ENCODE measurements around the gene PLCZ1.

PLCZ1 gene

GRCh38 chr12:18731156-18731555 lies 6.7 kb downstream of the PLCZ1 start:
- no peak for TF ChIP-seq CTCF (IDR thresholded peaks at IDR 0.05; ENCODE audit: low read depth, low read length)
- Histone ChIP-seq H3K27me3 (0 out of 2 replicates have a peak, but pooled peaks cover 11% of the 10 kb centered on the region), H3K9me3 (no peaks in the 10 kb centered on the region), H3K36me3 (no peaks in the 10 kb centered on the region), H3K4me1 (no peaks in the 10 kb centered on the region), H3K4me3 (ENCODE audit: low read depth, low read length) (no peak overlapping the region)
- no peak for DNase-seq

GRCh38 chr12:18723752-18724151 lies 14.1 kb downstream of the PLCZ1 start:
- Histone ChIP-seq H3K9me3 (no peaks in the 10 kb centered on the region), H3K4me3 (ENCODE audit: low read depth, low read length) (no peak overlapping the region), H3K4me1 (no peaks in the 10 kb centered on the region), H3K36me3 (no peaks in the 10 kb centered on the region), H3K27me3 (0 out of 2 replicates have a peak, but pooled peaks cover 5% of the 10 kb centered on the region)
- TF ChIP-seq CTCF (IDR thresholded peaks at IDR 0.05; ENCODE audit: low read depth, low read length) = no peak
- no peak for DNase-seq

- no peaks in the 10 kb centered on the region for H3K36me3 ChIP-seq
- H3K4me1 ChIP-seq = no peaks in the 10 kb centered on the region
- no peak for TF ChIP-seq CTCF (IDR thresholded peaks at IDR 0.05; ENCODE audit: low read depth, low read length)
- no peaks in the 10 kb centered on the region for H3K27me3 ChIP-seq
- no peak for DNase-seq
- H3K4me3 ChIP-seq (ENCODE audit: low read depth, low read length) = no peak overlapping the region
- H3K9me3 ChIP-seq = no peaks in the 10 kb centered on the region
Measured at GRCh38 chr12:18721452-18721851, 16.4 kb downstream of the PLCZ1 start.

GRCh38 chr12:18720690-18721089 lies 17.1 kb downstream of the PLCZ1 start:
- TF ChIP-seq CTCF (IDR thresholded peaks at IDR 0.05; ENCODE audit: low read depth, low read length) = no peak
- Histone ChIP-seq H3K9me3 (no peaks in the 10 kb centered on the region), H3K4me1 (no peaks in the 10 kb centered on the region), H3K27me3 (no peaks in the 10 kb centered on the region), H3K4me3 (ENCODE audit: low read depth, low read length) (no peak overlapping the region), H3K36me3 (no peaks in the 10 kb centered on the region)
- DNase-seq = no peak

- Histone ChIP-seq H3K4me3 (ENCODE audit: low read depth, low read length) (no peak overlapping the region), H3K36me3 (no peaks in the 10 kb centered on the region), H3K9me3 (no peaks in the 10 kb centered on the region), H3K4me1 (no peaks in the 10 kb centered on the region), H3K27me3 (no peaks in the 10 kb centered on the region)
- DNase-seq = no peak
- TF ChIP-seq CTCF (IDR thresholded peaks at IDR 0.05; ENCODE audit: low read depth, low read length) = no peak
Measured at GRCh38 chr12:18719922-18720510, 17.8 kb downstream of the PLCZ1 start.

GRCh38 chr12:18718462-18718861 lies 19.4 kb downstream of the PLCZ1 start:
- TF ChIP-seq CTCF (IDR thresholded peaks at IDR 0.05; ENCODE audit: low read depth, low read length) = no peak
- no peaks in the 10 kb centered on the region for H3K9me3 ChIP-seq
- no peaks in the 10 kb centered on the region for H3K36me3 ChIP-seq
- DNase-seq = no peak
- H3K27me3 ChIP-seq = no peaks in the 10 kb centered on the region
- H3K4me3 ChIP-seq (ENCODE audit: low read depth, low read length) = no peak overlapping the region
- no peaks in the 10 kb centered on the region for H3K4me1 ChIP-seq

Measured in BE2C (cell line).